Astrocyte (in vitro differentiated cells and primary cell): ENCODE data around the gene GMEB2. TPM values are rescaled to one million over a fixed set of nuclear protein-coding genes. Genes with fewer than 3 reads are reported as not detected.

Source experiments
- DNase-seq: peaks from one replicate; pipeline ENCODE4 v3.0.0-alpha.2; 2010; ENCODE audit warnings: low read depth
- FAIRE-seq: peaks from 2 replicates; lab custom pipeline; 2011; peaks lifted over from hg19 to GRCh38; lab: Jason Lieb, UNC
- H2AFZ ChIP-seq: 2 replicates; pipeline ENCODE4 v1.6.0; 2012; ENCODE audit warnings: low read depth, low read length, inconsistent platforms
- H3K27ac ChIP-seq: 2 replicates; pipeline ENCODE4 v1.5.1; 2011; ENCODE audit warnings: low read depth, low read length, inconsistent platforms
- H3K27me3 ChIP-seq: 2 replicates; pipeline ENCODE4 v1.6.0; 2011; ENCODE audit warnings: low read length, inconsistent platforms; ENCODE audit not compliant: insufficient read depth
- H3K36me3 ChIP-seq: 2 replicates; pipeline ENCODE4 v1.5.1; 2011; ENCODE audit warnings: low read length, inconsistent platforms; ENCODE audit not compliant: insufficient read depth
- H3K4me1 ChIP-seq: 2 replicates; pipeline ENCODE4 v1.5.1; 2011; ENCODE audit warnings: low read length, inconsistent platforms; ENCODE audit not compliant: insufficient read depth
- H3K4me2 ChIP-seq: 2 replicates; pipeline ENCODE4 v1.6.0; 2012; ENCODE audit warnings: low read length, inconsistent platforms
- H3K4me3 ChIP-seq: 2 replicates; pipeline ENCODE4 v1.5.1; 2011; ENCODE audit warnings: low read depth, mild to moderate bottlenecking, low read length, inconsistent platforms; ENCODE audit not compliant: insufficient read depth
- H3K79me2 ChIP-seq: 2 replicates; pipeline ENCODE4 v1.6.0; 2012; ENCODE audit warnings: mild to moderate bottlenecking, low read length, inconsistent platforms; ENCODE audit not compliant: insufficient read depth
- H3K9ac ChIP-seq: 2 replicates; pipeline ENCODE4 v1.6.0; 2012; ENCODE audit warnings: mild to moderate bottlenecking, low read length, inconsistent platforms
- H3K9me3 ChIP-seq: 2 replicates; pipeline ENCODE4 v1.5.1; 2012; ENCODE audit warnings: low read depth, mild to moderate bottlenecking, low read length, inconsistent platforms; ENCODE audit not compliant: insufficient read depth
- H4K20me1 ChIP-seq: 2 replicates; pipeline ENCODE4 v1.6.0; 2012; ENCODE audit warnings: low read length, inconsistent platforms; ENCODE audit not compliant: insufficient read depth
- H3K27ac Mint-ChIP-seq: one replicate; pipeline ENCODE4 v1.8.0; 2021; ENCODE audit warnings: mild to moderate bottlenecking, mixed read lengths; ENCODE audit not compliant: unreplicated experiment
- H3K27me3 Mint-ChIP-seq: one replicate; pipeline ENCODE4 v1.8.0; 2021; ENCODE audit warnings: low read depth, mixed read lengths; ENCODE audit not compliant: unreplicated experiment
- H3K36me3 Mint-ChIP-seq: one replicate; pipeline ENCODE4 v1.8.0; 2021; ENCODE audit warnings: low read depth, mixed read lengths; ENCODE audit not compliant: unreplicated experiment
- H3K4me1 Mint-ChIP-seq: one replicate; pipeline ENCODE4 v1.8.0; 2021; ENCODE audit warnings: low read depth, mixed read lengths; ENCODE audit not compliant: unreplicated experiment
- H3K4me3 Mint-ChIP-seq: one replicate; pipeline ENCODE4 v1.8.0; 2021; ENCODE audit warnings: mild to moderate bottlenecking, moderate library complexity, mixed read lengths; ENCODE audit not compliant: unreplicated experiment
- H3K9me3 Mint-ChIP-seq: one replicate; pipeline ENCODE4 v1.8.0; 2021; ENCODE audit warnings: mild to moderate bottlenecking, mixed read lengths; ENCODE audit not compliant: unreplicated experiment
- EZH2 ChIP-seq: IDR thresholded peaks from 2 replicates; pipeline ENCODE4 v1.6.1; 2012; ENCODE audit warnings: mild to moderate bottlenecking, low read length, inconsistent platforms; ENCODE audit not compliant: insufficient read depth
- total RNA-seq: library from RNA; stranded (reverse); gene quantifications from 2 replicates; pipeline ENCODE4 v1.2.1, GENCODE V29; 2021
- TF ChIP-seq, protein P1 (sequence below): IDR thresholded peaks from 2 replicates; pipeline ENCODE4 v1.5.1; 2011; ENCODE audit warnings: low read depth, mild to moderate bottlenecking, inconsistent platforms, low read length, moderate library complexity; ENCODE audit not compliant: insufficient read depth

GMEB2 gene
- total RNA-seq, 1 donor from 2014 or later: 11.7 TPM

DNA sequence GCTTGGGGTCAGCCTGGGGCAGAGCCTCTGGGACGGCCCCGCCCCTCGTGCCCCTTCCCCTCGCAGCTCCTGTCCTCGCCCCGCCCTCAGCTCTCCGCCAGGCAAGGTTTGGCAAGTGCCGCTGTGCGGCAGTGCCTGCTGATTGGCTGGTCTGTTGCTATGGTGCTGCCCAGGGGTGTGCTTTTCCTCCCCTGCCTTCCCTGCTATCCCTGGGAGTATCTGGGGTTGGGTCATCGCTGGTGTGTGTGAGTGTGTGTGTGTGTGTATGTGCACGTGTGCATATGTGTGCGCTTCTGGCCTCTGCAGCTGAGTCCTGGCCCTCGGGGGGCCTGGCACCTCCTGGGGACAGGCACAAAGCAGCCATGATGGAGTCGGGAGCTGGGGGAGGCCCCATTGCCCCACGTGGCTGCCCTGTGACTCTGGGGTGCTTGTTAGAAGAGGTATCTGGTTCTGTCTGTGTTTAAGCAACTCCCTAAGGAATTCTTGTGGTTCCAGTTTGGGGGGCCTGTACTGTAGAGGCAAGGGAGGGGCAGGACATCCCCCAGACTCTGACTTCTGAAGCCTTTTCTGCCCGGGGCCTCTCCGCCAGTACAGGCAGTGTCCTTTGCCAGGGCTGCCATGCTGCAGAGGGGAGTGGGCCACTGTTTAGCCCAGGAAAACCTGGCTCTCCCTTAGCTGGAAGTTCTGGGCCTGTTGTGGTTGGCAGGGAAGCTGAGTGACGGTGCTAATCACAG, 38.1 kb upstream of the GMEB2 start:
- Histone ChIP-seq H4K20me1 (peaks cover 8% of the 10 kb centered on the region), H2AFZ (no peak overlapping the region), H3K9ac (no peak overlapping the region), H3K9me3 (no peaks in the 10 kb centered on the region), H3K36me3 (peaks cover 17% of the 10 kb centered on the region), H3K4me1 (no peaks in the 10 kb centered on the region), H3K27me3 (no peaks in the 10 kb centered on the region), H3K4me2 (peak overlapping the region; percentile 30), H3K79me2 (peaks cover 36% of the 10 kb centered on the region), H3K27ac (no peak overlapping the region), H3K4me3 (no peak overlapping the region)
- Mint-ChIP-seq H3K9me3 (no peaks in the 10 kb centered on the region), H3K36me3 (peaks cover 19% of the 10 kb centered on the region), H3K4me3 (no peak overlapping the region), H3K27ac (no peak overlapping the region), H3K4me1 (peaks cover 3% of the 10 kb centered on the region), H3K27me3 (no peaks in the 10 kb centered on the region)
- no peak for TF ChIP-seq EZH2
- DNase-seq (no peak), FAIRE-seq (no peak)

DNA sequence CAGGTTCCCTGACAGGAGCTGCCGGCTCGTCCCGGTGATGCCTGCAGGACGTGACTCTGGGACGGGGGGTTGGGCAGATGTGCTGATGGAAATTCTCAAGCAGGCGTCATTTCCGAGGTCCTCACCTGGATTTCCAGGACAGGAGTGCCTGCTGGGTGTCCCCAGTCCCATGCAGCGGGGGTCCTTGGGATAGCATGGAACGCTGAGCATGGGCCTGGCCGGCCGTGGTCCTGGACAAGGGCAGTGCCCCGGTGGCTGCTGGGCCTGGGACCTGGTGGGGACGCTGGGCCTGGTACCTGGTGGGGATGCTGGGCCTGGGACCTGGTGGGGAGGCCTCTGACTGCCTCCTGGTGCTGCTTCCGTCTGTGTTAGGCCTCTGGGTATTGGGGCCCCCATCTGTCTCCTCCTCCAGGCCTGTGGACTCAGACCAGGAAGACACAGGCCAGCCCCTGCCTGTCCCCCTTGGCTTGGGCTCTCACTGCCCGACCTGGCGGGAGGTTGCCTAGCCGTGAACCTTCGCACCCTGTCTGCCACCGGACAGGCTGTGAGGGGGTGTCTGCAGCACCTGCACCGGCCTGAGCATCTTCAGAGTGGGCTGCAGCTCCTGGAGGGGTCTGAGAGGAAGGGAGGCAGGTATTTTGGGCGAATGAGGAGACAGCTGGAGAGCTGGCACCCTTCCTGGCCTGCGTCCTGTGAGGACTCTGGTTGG, 37.4 kb upstream of the GMEB2 start:
- Histone ChIP-seq H3K4me2 (no peak overlapping the region), H3K9me3 (no peaks in the 10 kb centered on the region), H3K27me3 (no peaks in the 10 kb centered on the region), H3K79me2 (peaks cover 43% of the 10 kb centered on the region), H4K20me1 (peaks cover 8% of the 10 kb centered on the region), H3K36me3 (peaks cover 15% of the 10 kb centered on the region), H2AFZ (no peak overlapping the region), H3K4me3 (no peak overlapping the region), H3K27ac (no peak overlapping the region), H3K9ac (no peak overlapping the region), H3K4me1 (peaks cover 4% of the 10 kb centered on the region)
- H3K27me3 Mint-ChIP-seq: no peaks in the 10 kb centered on the region
- no peak overlapping the region for H3K27ac Mint-ChIP-seq
- no peak for TF ChIP-seq EZH2
- TF ChIP-seq, protein P1, sequence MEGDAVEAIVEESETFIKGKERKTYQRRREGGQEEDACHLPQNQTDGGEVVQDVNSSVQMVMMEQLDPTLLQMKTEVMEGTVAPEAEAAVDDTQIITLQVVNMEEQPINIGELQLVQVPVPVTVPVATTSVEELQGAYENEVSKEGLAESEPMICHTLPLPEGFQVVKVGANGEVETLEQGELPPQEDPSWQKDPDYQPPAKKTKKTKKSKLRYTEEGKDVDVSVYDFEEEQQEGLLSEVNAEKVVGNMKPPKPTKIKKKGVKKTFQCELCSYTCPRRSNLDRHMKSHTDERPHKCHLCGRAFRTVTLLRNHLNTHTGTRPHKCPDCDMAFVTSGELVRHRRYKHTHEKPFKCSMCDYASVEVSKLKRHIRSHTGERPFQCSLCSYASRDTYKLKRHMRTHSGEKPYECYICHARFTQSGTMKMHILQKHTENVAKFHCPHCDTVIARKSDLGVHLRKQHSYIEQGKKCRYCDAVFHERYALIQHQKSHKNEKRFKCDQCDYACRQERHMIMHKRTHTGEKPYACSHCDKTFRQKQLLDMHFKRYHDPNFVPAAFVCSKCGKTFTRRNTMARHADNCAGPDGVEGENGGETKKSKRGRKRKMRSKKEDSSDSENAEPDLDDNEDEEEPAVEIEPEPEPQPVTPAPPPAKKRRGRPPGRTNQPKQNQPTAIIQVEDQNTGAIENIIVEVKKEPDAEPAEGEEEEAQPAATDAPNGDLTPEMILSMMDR: no peak
- peaks cover 3% of the 10 kb centered on the region for H3K4me1 Mint-ChIP-seq
- no peak overlapping the region for H3K4me3 Mint-ChIP-seq
- FAIRE-seq (no peak), DNase-seq (no peak)
- H3K36me3 Mint-ChIP-seq: peaks cover 18% of the 10 kb centered on the region
- no peaks in the 10 kb centered on the region for H3K9me3 Mint-ChIP-seq

DNA sequence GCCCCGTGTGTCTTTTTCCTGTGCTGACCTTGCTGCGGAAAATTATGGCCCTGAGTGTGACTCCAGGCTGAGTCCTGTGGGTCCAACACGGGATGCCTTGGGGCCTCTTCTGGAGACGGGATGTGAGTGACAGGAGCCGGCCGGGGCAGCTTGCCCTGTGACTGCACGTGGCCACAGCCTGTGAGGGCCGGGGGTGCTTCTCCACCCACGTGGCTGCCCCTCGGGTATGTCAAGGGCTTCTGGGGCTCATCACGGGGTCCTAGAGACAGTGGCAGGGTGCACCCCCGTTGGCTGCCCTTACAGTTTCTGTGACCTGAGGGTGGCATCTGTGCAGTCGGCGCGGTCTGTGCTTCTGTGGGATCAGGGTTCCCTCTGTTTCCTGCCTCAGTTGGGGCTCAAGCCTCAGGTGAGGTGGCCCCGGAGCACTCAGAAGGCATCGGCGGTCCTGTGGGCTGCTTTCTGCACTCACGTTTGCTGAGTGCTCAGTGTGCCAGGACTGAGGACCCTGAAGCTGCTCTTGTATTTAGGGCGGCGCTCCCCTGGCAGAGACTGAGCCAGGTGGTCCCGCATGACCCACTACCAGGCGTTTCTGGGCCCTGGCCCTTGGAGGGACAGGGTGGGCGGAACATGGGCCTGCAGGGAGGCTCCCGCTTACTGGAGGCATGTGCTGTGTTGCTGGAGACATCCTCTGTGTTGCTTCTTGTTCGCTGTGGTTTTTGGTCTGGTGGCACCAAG, 36.6 kb upstream of the GMEB2 start:
- H2AFZ ChIP-seq: no peak overlapping the region
- H3K4me3 Mint-ChIP-seq: no peak overlapping the region
- no peak overlapping the region for H3K4me3 ChIP-seq
- peaks cover 3% of the 10 kb centered on the region for H3K4me1 Mint-ChIP-seq
- H3K9me3 Mint-ChIP-seq: no peaks in the 10 kb centered on the region
- FAIRE-seq (no peak), DNase-seq (no peak)
- H4K20me1 ChIP-seq: peaks cover 12% of the 10 kb centered on the region
- H3K9me3 ChIP-seq: no peaks in the 10 kb centered on the region
- H3K27me3 Mint-ChIP-seq: no peaks in the 10 kb centered on the region
- H3K9ac ChIP-seq: no peak overlapping the region
- H3K27ac Mint-ChIP-seq: no peak overlapping the region
- H3K79me2 ChIP-seq: peaks cover 51% of the 10 kb centered on the region
- H3K4me2 ChIP-seq: no peak overlapping the region
- no peaks in the 10 kb centered on the region for H3K27me3 ChIP-seq
- peaks cover 12% of the 10 kb centered on the region for H3K4me1 ChIP-seq
- TF ChIP-seq, protein P1: no peak
- no peak for TF ChIP-seq EZH2
- peaks cover 10% of the 10 kb centered on the region for H3K36me3 ChIP-seq
- no peak overlapping the region for H3K27ac ChIP-seq
- H3K36me3 Mint-ChIP-seq: peaks cover 12% of the 10 kb centered on the region
